DND-41 (cell line): ENCODE data around the gene RANBP17.

Experiments
- EZH2 ChIP-seq: IDR thresholded peaks from 3 replicates; pipeline ENCODE4 v1.6.1; 2012; ENCODE audit warnings: borderline replicate concordance, low read depth, mild to moderate bottlenecking, moderate library complexity, low read length, inconsistent platforms; ENCODE audit not compliant: severe bottlenecking
- TF ChIP-seq, protein P1 (sequence below): IDR thresholded peaks from 2 replicates; pipeline ENCODE4 v1.5.1; 2012; ENCODE audit warnings: borderline replicate concordance, low read length, moderate library complexity, mild to moderate bottlenecking; ENCODE audit not compliant: poor library complexity, severe bottlenecking; ENCODE audit errors: extremely low read depth

DNA sequence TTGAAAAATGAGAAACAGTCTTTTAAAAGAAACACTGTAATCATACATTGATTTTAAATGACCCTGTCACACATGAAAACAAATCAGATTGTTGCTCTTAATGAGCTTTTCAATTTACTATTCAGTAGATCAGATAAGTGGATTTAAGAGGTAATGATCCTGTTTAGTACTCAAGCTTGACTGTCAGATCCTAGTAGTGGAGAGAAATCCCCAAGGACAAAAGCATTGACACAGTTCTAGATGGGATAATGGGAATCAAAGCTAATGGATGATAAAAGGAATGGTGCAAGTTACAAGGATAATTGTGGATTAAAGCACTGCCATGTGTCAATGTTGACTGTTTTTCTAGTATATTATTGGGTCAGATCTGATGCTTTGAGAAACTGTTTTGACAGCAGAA lies 304.9 kb downstream of the RANBP17 start:
- TF ChIP-seq, protein P1, sequence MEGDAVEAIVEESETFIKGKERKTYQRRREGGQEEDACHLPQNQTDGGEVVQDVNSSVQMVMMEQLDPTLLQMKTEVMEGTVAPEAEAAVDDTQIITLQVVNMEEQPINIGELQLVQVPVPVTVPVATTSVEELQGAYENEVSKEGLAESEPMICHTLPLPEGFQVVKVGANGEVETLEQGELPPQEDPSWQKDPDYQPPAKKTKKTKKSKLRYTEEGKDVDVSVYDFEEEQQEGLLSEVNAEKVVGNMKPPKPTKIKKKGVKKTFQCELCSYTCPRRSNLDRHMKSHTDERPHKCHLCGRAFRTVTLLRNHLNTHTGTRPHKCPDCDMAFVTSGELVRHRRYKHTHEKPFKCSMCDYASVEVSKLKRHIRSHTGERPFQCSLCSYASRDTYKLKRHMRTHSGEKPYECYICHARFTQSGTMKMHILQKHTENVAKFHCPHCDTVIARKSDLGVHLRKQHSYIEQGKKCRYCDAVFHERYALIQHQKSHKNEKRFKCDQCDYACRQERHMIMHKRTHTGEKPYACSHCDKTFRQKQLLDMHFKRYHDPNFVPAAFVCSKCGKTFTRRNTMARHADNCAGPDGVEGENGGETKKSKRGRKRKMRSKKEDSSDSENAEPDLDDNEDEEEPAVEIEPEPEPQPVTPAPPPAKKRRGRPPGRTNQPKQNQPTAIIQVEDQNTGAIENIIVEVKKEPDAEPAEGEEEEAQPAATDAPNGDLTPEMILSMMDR, result no peak
- no peak for TF ChIP-seq EZH2
